GM21390 (cell line): Measurements from ENCODE around the gene KRT73.

ENCODE experiments used
- ATAC-seq: cut with Tn5 transposase; IDR thresholded peaks from one replicate; pipeline ENCODE4 v1.9.1; 2021; ENCODE audit not compliant: unreplicated experiment

KRT73 gene

DNA sequence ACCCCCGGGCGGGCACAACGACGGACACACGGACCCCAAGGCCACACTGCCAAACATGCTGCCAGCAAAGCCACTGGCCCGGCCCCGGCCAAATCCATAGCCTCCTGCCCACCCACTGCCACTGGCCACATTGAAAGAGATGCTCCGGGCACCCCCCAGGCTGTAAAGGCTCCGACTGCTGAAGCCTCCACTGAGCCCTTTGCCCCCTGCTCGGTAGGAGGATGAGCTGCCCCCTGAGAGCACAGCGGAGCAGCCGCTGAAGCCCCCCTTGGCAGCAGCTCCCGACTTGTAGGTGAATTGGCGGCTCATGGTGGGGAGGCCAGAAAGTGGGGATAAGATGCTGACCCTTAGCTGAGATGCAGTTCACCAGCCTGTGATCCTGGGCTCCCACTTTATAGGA is at the start of gene KRT73:
Gene KRT73, minus strand, starts transcription at position 344 of the 400 bp plus-strand sequence. Its CDS starts 35 bp downstream, at position 309.
- no peak for ATAC-seq

DNA sequence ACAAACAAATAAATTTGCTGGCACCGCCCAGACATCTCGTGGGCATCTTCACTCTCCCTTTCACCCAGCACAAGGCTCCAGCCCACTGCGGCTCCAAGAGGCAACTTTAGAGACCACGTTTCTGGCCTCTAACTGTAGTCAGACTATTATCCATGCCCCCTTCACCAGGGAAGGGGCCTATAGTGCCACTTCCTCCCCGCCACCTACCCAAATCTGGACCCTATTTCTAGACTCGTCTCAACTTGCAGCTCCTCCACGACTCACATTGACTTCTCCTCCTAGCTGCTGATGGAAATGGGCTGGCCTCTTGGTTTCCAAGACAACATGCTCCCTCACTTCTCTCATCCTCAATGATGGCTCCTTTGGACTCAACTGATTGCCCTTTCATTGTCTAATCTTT is 49.6 kb upstream of the KRT73 start:
- ATAC-seq, result no peak

DNA sequence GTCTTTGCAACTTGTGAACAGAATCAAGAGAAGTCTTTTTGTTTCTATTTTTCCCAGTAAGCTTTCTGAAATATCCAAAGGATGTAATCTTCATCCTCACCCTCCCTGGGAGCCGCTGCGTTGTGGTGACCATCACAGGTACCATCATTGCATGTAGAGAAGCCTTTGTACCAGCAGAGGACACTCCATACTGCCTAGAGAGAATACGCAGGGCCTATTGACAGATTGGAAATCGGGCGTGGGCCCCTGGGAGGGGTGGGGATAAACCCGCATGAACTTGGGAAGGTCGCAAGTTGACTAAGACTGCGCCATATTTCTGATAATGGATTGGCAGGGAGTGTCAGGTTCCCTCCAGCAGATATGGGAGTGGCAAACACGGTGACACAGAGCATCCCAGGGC is 49.1 kb upstream of the KRT73 start:
- no peak for ATAC-seq

DNA sequence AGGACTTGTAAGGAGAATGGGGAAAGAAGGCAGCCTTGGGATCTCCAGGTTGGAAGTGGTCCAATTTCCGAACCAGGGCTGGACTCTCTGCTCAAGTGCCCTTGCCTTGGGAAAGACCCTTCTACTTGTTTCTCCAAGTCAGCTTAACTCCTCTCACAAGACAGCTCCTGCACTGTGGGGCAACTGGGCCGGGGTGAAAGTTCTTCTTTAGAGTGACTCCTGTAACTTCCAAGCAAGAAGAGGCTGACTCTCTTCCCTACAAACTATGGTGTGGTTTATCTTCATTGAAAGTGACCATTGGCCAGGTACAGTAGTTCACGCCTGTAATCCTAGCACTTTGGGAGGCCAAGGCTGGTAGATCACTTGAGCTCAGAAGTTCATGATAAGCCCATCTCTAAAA is 48.1 kb upstream of the KRT73 start:
- no peak for ATAC-seq

DNA sequence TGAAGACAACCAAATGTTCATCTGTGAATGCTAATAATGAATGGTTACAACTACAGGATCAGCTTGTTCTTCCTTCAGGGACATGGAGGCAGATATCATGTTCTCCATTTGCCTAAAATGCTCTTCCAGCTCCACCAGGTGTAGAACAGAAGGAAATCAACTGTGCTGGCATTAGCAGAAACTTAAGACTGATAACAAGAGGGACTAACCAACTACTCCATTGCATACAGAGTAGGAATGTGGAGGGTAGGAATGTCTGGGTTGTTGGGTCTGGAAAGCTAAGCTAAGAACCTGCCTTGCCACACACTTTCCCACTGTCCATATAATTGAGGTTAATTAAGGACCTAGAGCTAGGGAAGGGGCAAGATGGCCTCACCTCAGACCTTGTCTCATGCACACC is 45.1 kb upstream of the KRT73 start:
- no peak for ATAC-seq

DNA sequence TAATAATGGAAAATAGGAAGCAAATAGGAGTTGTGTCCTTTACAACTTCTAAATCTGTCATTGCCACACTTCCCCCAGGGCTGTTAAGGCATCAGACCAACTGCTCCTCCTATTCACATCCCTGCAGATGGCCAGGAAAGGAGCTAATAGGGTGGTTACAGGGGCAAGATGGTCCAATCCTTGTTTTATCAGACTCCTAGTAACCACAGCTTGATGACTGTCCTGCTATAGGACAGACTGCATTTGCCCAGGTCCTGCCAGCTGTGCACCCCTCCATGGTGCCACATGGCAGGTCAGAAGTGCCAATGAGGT is 44.5 kb upstream of the KRT73 start:
- ATAC-seq, result no peak

- no peak for ATAC-seq
These were observed 43.9 kb upstream of the KRT73 start for GRCh38 chr12:52662093-52662917.

DNA sequence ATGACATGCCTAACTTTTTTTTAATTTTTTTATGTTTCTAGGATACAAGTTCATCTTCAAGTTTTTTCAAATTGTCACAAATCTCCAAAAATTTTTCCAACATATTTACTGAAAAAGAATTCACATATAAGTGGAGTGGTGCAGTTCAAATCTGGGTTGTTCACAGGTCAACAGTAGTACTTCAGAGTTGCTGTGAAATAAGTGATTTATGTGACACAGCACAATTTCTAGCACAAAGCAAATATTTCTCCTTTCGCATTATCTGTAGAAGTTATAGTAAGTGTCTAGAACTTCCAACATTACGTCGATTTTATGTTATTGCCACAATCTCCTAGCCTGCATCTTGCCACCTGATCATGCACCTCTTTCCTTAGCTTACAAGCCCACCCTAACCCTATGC is 43.3 kb upstream of the KRT73 start:
- no peak for ATAC-seq

GRCh38 chr12:52660934-52661499 is 42.7 kb upstream of the KRT73 start:
- ATAC-seq, result no peak

- no peak for ATAC-seq
These were observed 41.6 kb upstream of the KRT73 start for GRCh38 chr12:52659951-52660350.

GRCh38 chr12:52659395-52659794 is 41.0 kb upstream of the KRT73 start:
- no peak for ATAC-seq

GRCh38 chr12:52658196-52658595 is 39.8 kb upstream of the KRT73 start:
- ATAC-seq, result no peak

DNA sequence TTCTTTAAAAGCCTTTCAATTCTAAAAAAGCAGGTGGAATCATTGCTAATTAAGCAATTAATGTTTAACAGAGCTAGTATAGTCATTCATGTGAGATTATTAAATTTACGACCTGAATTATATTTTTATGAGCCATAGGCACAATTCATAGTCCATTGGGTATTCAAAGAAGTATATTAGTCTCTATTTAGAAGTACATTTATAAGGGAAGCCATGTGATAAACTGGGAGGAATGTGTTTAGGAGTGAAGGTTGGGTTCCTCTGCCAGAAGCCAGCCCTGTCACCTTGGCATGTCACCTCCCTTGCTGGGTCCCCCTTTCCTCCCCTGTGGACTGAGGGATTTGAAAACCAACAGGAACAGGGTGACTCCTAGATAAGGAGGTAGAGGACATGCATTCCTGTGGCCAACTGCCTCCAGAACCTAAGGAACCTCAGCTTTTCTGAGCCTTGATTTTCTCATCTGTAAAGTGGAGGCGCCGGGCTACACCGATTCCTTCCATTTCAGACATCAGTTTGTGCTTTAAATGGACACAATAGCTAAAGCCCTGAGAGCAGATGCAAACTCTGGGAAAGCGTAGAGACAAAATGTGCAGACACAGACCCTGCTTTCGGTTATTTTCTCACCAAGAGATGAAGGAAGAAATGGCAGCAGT is 39.0 kb upstream of the KRT73 start:
- ATAC-seq, result no peak

DNA sequence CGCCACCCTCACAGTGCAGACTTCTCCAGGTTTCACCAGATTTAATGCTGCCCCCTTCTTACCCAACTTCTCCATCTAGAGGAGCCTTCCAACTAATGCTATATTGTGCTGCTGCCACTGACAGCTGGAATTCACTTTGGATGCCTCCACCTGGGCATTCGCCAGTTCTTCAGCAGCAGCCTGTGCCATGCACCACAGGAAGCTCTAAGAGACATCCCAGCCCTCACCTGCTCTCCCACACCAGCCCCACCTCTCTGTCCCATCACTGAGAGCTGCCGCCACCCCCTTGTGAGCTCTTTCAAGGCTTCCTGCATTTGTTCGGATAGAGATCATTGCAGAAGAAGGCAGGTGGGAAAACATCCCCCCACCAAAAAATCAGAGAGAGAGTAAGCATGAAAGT is 38.3 kb upstream of the KRT73 start:
- no peak for ATAC-seq

GRCh38 chr12:52655720-52656124 is 37.4 kb upstream of the KRT73 start:
- no peak for ATAC-seq

DNA sequence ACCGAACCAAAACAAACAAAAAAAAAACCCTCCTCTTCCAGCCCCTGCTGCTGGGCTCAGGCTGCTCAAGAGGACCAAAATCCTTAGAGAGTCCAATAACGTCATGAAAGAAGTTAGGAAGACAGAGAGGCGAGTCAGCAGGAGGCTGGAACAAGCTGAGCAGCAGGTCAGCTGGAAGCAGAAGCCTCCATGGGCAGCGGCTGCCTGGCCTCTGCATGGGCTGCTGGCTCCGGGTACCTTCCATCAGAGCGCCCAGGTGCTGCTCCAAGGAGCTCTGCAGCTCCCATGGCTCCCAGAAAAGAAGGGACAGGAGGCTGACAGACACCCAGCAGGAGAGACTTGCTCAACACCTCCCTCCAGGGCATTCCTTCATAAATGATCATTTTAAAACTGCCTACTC is 36.9 kb upstream of the KRT73 start:
- no peak for ATAC-seq

- ATAC-seq, result no peak
These were observed 33.4 kb upstream of the KRT73 start, which contains the start of gene KRT2 for GRCh38 chr12:52651726-52652261. TSS of gene KRT2 (minus strand) at chr12:52652211. CDS start at chr12:52652142, 69 bp downstream.

- no peak for ATAC-seq
These were observed 32.2 kb upstream of the KRT73 start for GRCh38 chr12:52650520-52651081.

- no peak for ATAC-seq
These were observed 30.7 kb upstream of the KRT73 start for GRCh38 chr12:52649066-52649465.

GRCh38 chr12:52648012-52648550 is 29.7 kb upstream of the KRT73 start:
- ATAC-seq, result no peak

DNA sequence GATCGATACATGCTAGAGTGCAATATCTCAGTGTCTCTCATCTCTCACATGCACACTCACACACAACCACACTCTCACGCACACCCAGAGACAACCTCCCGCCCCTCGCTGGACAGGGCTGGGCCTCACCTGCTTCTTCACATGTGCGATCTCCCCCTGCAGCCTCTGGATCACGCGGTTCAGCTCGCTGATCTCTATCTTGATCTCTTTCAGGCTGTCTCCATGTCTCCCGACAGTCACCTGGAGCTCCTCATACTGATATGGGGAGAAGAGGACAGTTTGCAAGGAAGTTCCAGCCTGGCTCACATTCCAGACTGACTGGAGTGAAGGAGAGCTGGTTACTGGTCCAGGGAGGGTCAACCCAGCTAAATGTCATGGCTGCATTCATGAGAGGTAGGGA is 29.2 kb upstream of the KRT73 start:
- no peak for ATAC-seq
